CD4-positive, alpha-beta T cell treated with Interleukin-17A for 1 hour (primary cell): ENCODE data around the gene ADGRG1.
A peak's percentile ranks its signal among the peaks of the same experiment; 100 is the strongest.

Experiments used
- DNase-seq: peaks from one replicate; pipeline ENCODE4 v3.0.0-alpha.2; 2020

ADGRG1 gene

DNA sequence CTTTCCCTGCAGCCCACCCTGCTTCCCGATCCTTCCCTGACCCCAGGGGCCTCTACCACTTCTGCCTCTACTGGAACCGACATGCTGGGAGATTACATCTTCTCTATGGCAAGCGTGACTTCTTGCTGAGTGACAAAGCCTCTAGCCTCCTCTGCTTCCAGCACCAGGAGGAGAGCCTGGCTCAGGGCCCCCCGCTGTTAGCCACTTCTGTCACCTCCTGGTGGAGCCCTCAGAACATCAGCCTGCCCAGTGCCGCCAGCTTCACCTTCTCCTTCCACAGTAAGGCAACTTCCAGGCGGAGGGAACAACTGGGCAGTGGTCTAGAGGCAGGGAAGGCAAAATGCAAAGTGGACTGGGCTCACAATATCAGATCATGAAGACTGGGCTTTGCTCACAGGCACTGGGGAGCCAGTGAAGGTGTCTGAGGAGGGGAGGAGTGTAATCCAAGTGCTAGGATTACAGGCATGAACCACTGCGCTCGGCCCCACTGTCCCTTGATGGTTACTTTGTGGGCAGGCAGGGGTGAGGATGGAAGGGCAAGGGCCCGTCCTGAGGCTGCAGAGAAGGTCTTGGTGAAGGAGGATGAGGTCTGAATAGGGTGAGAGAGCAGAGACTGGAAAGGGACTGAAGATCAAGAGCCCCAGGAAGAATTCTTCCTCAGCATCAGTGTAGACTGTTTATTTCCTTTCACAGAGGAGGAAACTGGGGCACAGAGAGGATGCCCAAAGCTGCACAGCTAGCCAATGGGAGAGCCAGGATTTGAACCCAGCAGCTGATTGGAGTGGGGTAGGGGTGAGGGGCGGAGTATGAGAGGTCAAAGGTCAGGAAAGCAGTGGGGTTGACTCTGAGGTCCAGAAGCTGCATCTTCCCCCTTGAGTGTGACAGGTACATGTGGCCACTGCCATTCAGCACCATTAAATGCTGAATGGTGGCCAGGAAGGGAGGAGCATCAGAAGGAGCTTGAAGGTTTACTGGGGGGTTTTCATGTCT, 23.2 kb downstream of the ADGRG1 start:
- peak; percentile 58 for DNase-seq

GRCh38 chr16:57652695-57653471, 24.5 kb downstream of the ADGRG1 start:
- no peak for DNase-seq

DNA sequence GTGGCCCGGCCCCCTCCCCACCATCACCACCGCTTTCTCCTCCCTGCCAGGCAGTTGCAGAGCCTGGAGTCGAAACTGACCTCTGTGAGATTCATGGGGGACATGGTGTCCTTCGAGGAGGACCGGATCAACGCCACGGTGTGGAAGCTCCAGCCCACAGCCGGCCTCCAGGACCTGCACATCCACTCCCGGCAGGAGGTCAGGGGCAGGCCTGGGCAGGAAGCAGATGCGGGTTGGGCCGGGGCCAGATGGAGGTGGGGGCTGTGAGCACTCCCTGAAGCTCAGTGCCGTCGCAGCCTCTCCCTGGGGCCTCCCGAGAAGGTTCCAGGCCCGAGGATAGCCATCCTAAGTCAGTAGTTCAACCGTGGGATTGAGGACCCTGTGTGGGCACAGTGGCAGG, 25.5 kb downstream of the ADGRG1 start:
- DNase-seq: no peak

DNA sequence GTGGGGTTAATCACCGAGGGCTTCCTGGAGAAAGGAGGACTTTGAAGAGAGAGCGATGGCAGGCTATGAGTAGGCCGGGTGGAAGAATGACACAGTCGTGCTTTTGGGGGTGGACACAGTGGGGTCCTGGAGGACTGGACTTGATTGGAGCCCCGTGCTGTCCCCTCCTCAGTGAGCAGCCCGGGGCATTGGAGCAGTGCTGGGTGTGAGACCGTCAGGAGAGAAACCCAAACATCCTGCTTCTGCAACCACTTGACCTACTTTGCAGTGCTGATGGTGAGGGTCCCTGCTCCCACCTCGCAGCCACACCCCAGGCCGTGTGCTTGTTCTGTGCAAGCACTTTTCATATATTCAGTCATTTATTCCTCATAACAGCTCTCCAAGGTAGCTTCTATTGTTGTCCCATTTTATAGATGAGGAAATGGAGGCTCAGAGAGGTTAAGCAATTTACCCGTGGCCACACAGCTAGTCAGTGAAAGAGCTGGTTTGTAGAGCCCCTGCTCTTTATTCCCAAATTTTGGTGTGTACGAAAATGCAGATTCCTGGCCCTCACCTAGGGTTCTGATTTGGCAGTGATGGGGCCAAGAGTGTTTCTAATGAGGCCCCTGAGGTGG, 28.0 kb downstream of the ADGRG1 start:
- no peak for DNase-seq

DNA sequence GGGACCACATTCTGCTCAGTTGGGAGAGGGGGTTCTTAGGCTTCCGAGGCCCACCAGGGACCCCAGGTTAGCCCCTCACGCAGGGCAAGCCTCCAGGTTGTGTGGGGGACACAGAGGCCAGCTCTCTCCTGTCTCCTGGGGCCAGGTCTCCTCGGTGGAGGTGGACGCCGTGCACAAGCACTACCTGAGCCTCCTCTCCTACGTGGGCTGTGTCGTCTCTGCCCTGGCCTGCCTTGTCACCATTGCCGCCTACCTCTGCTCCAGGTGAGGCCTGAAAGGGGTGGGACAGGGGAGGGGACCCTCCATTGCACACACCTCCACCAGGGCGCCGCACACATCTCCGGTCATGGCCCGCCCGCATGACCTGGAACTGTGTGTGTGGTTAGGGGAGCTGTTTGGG, 28.8 kb downstream of the ADGRG1 start:
- DNase-seq: no peak

GRCh38 chr16:57658130-57658877, 29.9 kb downstream of the ADGRG1 start:
- no peak for DNase-seq

DNA sequence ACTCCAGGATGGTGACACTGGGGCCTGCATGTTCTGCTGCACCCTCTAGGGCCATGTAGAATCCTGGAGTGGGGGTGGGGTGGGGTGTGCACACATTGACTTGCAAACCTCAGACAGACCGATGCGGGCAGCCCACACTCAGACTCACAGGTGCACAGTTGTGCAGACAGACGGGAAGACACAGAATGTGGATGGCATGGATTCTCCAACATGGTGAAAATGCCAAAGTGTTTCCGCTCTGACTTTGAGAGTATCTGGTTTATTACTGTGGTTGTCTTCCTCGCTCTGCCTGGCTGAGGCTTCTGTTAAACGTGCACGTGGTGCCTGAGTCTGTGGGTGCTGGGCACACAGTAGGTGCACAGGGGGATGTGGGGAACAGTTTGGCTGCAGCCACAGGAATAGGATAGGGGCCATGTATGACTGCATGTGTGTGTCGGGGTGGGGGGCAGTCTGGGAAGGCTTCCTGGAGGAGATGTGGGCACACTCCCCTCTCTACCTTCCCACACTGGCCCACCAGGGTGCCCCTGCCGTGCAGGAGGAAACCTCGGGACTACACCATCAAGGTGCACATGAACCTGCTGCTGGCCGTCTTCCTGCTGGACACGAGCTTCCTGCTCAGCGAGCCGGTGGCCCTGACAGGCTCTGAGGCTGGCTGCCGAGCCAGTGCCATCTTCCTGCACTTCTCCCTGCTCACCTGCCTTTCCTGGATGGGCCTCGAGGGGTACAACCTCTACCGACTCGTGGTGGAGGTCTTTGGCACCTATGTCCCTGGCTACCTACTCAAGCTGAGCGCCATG, 30.6 kb downstream of the ADGRG1 start:
- no peak for DNase-seq

GRCh38 chr16:57660715-57661463, 32.5 kb downstream of the ADGRG1 start:
- no peak for DNase-seq

DNA sequence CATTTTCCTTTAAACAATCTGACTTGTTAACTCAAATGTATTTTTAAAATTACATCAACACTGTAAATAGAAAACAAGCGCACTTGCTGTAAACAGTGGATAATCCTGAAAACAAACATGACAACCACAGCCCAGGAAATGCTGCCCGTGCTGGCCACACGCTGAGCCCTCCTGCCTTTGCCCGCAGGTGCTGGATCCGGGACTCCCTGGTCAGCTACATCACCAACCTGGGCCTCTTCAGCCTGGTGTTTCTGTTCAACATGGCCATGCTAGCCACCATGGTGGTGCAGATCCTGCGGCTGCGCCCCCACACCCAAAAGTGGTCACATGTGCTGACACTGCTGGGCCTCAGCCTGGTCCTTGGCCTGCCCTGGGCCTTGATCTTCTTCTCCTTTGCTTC, 33.1 kb downstream of the ADGRG1 start:
- no peak for DNase-seq

- DNase-seq: no peak
Measured at GRCh38 chr16:57661936-57662906, 33.8 kb downstream of the ADGRG1 start.

GRCh38 chr16:57663436-57663835, 35.0 kb downstream of the ADGRG1 start:
- no peak for DNase-seq

DNA sequence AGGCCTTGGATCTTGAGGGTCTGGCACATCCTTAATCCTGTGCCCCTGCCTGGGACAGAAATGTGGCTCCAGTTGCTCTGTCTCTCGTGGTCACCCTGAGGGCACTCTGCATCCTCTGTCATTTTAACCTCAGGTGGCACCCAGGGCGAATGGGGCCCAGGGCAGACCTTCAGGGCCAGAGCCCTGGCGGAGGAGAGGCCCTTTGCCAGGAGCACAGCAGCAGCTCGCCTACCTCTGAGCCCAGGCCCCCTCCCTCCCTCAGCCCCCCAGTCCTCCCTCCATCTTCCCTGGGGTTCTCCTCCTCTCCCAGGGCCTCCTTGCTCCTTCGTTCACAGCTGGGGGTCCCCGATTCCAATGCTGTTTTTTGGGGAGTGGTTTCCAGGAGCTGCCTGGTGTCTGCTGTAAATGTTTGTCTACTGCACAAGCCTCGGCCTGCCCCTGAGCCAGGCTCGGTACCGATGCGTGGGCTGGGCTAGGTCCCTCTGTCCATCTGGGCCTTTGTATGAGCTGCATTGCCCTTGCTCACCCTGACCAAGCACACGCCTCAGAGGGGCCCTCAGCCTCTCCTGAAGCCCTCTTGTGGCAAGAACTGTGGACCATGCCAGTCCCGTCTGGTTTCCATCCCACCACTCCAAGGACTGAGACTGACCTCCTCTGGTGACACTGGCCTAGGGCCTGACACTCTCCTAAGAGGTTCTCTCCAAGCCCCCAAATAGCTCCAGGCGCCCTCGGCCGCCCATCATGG, 35.7 kb downstream of the ADGRG1 start:
- no peak for DNase-seq

- DNase-seq: no peak
Measured at GRCh38 chr16:57664662-57665025, 36.2 kb downstream of the ADGRG1 start.

DNA sequence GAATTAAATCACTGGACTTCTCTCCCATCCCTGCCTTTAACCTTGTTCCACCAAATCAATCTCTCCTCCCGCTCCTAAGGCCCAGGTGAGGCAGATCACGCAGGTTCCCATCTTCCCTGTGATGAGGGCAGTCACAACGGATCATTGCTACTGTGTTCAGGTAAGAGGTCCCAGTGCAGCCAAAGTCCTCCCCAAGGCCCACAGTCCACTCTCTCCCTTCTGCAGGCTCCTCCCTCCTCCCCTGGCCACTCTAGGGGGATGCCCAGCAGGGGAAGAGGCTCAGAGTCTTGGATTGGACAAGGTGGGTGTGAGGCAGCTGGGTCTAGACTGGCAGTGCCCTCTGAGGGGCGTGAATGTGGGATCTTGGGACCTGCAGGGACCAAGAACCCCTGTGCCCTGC, 37.1 kb downstream of the ADGRG1 start:
- no peak for DNase-seq

DNA sequence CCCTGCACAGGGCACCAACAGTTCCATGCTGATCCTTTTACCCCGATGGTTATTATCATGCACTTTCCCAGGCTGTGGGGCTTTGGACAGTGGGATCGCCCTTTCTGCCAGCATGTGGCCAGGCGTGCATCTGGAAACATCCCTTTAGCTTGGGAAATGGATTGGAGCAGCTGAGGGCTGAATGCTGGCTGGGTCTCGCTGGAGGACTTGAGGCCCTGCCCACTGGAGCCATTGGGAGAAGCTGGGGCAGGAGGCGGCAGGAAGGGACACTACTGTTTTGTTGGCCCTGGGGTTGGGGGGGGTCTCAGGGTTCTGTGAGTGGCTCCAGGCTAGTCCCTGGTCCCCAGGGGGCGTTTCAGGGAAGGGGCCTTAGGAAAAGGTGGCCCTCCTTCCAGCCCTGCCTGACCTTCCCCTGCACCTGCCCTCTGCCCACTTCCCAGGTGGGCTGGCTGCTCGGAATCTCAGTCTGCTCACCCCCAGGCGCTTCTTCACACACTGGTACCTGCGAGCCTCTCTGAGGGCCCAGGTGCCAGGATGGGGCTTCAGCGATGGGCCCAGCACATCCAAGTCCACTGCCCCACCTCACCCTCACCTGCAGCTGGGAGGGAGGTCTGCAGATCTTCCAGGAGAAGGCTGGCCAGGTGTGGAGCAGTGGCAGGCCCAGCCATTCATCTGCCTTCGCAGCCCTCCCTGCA, 38.1 kb downstream of the ADGRG1 start:
- no peak for DNase-seq

DNA sequence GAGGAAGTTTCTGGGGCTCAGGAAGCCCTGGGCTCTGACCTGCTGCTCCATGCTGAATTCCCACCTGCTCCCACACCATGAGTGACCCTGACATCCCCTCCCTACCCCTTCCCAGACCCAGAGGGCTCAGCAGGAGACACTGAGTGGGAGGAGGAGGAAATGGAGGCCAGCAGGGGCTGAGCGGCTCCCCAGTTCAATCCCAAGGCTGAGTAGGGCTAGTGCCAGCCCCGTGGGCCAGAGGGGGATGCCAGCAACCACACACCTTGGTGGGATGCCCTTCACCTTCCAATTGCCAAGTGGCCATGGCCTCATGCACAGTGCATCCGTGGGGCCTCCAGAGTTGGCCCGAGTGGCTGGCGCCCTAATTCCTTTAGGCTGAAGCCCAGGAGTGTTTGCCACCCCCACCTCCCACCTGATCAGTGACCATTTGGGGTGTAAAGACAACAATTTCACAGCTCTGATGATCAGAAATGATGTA, 38.7 kb downstream of the ADGRG1 start:
- DNase-seq: no peak

DNA sequence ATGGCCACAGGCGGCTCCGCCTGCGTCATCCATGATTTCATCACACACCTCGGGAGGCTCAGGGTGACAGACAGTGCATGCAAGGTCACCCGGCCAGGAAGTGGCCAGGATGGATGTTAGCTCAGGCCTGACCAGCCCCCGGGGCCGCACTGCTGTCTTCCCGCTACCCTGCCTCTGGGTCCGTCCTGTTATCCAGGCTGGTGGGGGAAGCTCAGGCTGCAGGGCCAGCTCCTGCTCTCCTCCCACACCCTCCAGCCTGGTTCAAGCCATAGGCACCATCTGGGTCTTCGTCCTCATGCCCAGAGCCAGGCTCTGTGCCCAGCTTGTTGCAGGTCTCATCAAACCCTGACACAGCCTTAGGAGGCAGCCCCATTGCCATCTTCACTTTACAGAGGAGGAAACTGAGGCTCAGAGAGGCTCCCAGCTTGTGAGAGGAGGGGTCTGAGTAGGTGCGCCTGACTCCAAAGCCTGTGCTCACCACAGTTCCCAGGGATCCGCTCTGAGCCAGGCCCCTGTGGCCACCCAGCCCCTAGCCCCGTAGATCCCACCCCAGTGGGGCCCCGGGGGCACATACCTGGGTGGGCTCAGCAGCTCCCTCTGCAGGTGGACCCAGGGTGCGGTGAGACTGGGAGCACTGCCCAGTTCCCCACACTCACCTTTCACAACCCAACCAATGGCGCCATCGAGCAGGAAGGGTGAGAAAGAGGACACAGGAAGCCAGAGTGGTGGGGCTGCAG, 39.3 kb downstream of the ADGRG1 start:
- DNase-seq: no peak

GRCh38 chr16:57668263-57668571, 39.8 kb downstream of the ADGRG1 start, which contains the start of gene ADGRG3:
Gene ADGRG3, plus strand, starts transcription at chr16:57668306. Its CDS starts 42 bp downstream, at chr16:57668348.
- no peak for DNase-seq
